Activated CD4-positive, alpha-beta memory T cell treated with anti-CD3 and anti-CD28 coated beads, Interleukin-2, amount 10 ng/mL, durations not matched to agents 7 days and 5 days (primary cell): ENCODE measurements around the gene HBE1. TPM values are rescaled to one million over a fixed set of nuclear protein-coding genes. Genes with fewer than 3 reads are reported as not detected.

Experiments used
- total RNA-seq, 2 experiments: library from RNA; stranded (reverse); gene quantifications; one replicate each; pipeline ENCODE4 v1.2.3, GENCODE V29; 2021

The HBE1 gene
- total RNA-seq, 2 experiments from 2014 or later: not detected

Other genes starting within 250 kb of the HBE1 start
- not detected for gene OR52J3, start 223.4 kb downstream of the HBE1 start, total RNA-seq
- not detected for gene OR52E2, start 210.3 kb downstream of the HBE1 start, total RNA-seq
- not detected for gene OR52E1, start 200.4 kb downstream of the HBE1 start, total RNA-seq
- gene OR52A5, start 131.6 kb downstream of the HBE1 start, total RNA-seq: not detected
- gene OR52A1, start 115.2 kb downstream of the HBE1 start, total RNA-seq: not detected
- gene OR51V1, start 69.3 kb downstream of the HBE1 start, total RNA-seq: not detected
- gene HBB, start 42.9 kb downstream of the HBE1 start, total RNA-seq: not detected
- not detected for gene HBD, start 35.5 kb downstream of the HBE1 start, total RNA-seq
- gene HBG1, start 20.1 kb downstream of the HBE1 start, total RNA-seq: not detected
- not detected for gene HBG2, start 15.2 kb downstream of the HBE1 start, total RNA-seq
- gene OR51B4, start 32.0 kb upstream of the HBE1 start, total RNA-seq: not detected
- gene OR51B2, start 54.4 kb upstream of the HBE1 start, total RNA-seq: not detected
- gene OR51B5, start 73.6 kb upstream of the HBE1 start, total RNA-seq: not detected
- gene OR51B6, start 81.6 kb upstream of the HBE1 start, total RNA-seq: not detected
- not detected for gene OR51M1, start 113.9 kb upstream of the HBE1 start, total RNA-seq
- not detected for gene OR51Q1, start 152.2 kb upstream of the HBE1 start, total RNA-seq
- not detected for gene OR51I1, start 171.6 kb upstream of the HBE1 start, total RNA-seq
- gene OR51I2, start 179.4 kb upstream of the HBE1 start, total RNA-seq: not detected
- gene OR52D1, start 218.7 kb upstream of the HBE1 start, total RNA-seq: not detected
- not detected for gene UBQLN3, start 240.0 kb upstream of the HBE1 start, total RNA-seq
- gene UBQLNL, start 246.8 kb upstream of the HBE1 start, total RNA-seq: under 1 TPM; 0.13 to 0.28 TPM